PC-9 (cell line): ENCODE measurements around the gene CETN3. TPM values are rescaled to one million over a fixed set of nuclear protein-coding genes. Genes with fewer than 3 reads are reported as not detected.

ENCODE experiments used
- BruUV-seq: library from RNA; stranded (reverse); fragments of 400-500 nt; replicated peaks from 2 replicates; lab custom pipeline; 2021; lab: Mats Ljungman, UMichigan
- CTCF ChIA-PET: fragments of 300-600 bp; sonication (Branson Sonifier 250); formaldehyde crosslinking; loops from one replicate; lab custom pipeline; 2022; ENCODE audit warnings: antibody characterized with exemption; lab: Charles Lee
- POLR2A ChIA-PET: fragments of 300-600 bp; sonication (Branson Sonifier 250); formaldehyde crosslinking; loops from one replicate; lab custom pipeline; 2022; ENCODE audit warnings: antibody characterized with exemption; ENCODE audit not compliant: unreplicated experiment; lab: Charles Lee
- DNase-seq, 2 experiments: peaks; one replicate each; pipeline versions ENCODE4 v3.0.0 to v3.0.0-alpha.2; 2015 to 2022; ENCODE audit warnings: mixed read lengths in 1 of 2
- H2AFZ ChIP-seq: fragments of 200-600 bp; sonication (generic); 2 replicates; pipeline ENCODE4 v1.8.1; 2017; ENCODE audit warnings: antibody characterized with exemption
- H3F3A ChIP-seq: fragments of 200-600 bp; sonication (generic); 2 replicates; pipeline ENCODE4 v1.8.1; 2017; ENCODE audit warnings: antibody characterized with exemption, mild to moderate bottlenecking, low read depth; ENCODE audit not compliant: insufficient read depth
- H3K27ac ChIP-seq: fragments of 200-600 bp; sonication (generic); 2 replicates; pipeline ENCODE4 v1.6.1; 2016; ENCODE audit warnings: mixed run types
- H3K27me3 ChIP-seq: fragments of 200-600 bp; sonication (generic); 2 replicates; pipeline ENCODE4 v1.6.1; 2016; ENCODE audit warnings: low read depth, mixed run types; ENCODE audit not compliant: insufficient read depth
- H3K36me3 ChIP-seq: fragments of 200-600 bp; sonication (generic); 2 replicates; pipeline ENCODE4 v1.6.1; 2016; ENCODE audit warnings: low read depth, mixed run types
- H3K4me1 ChIP-seq: fragments of 200-600 bp; sonication (generic); replicated peaks from 2 replicates; pipeline ENCODE4 v1.6.1; 2016; ENCODE audit warnings: mixed run types; ENCODE audit not compliant: insufficient read depth
- H3K4me2 ChIP-seq: fragments of 200-600 bp; sonication (generic); 2 replicates; pipeline ENCODE4 v1.6.1; 2017; ENCODE audit warnings: mixed run types
- H3K4me3 ChIP-seq: fragments of 200-600 bp; sonication (generic); 2 replicates; pipeline ENCODE4 v1.6.1; 2016; ENCODE audit warnings: mixed run types
- H3K79me2 ChIP-seq: fragments of 200-600 bp; sonication (generic); 2 replicates; pipeline ENCODE4 v1.6.1; 2017; ENCODE audit warnings: low read depth, mixed run types
- H3K9me2 ChIP-seq: fragments of 200-600 bp; sonication (generic); 2 replicates; pipeline ENCODE4 v1.8.1; 2017; ENCODE audit warnings: mild to moderate bottlenecking; ENCODE audit not compliant: insufficient read depth
- H3K9me3 ChIP-seq: fragments of 200-600 bp; sonication (generic); 2 replicates; pipeline ENCODE4 v1.8.1; 2016; ENCODE audit warnings: low read depth; ENCODE audit not compliant: insufficient read depth
- H4K20me1 ChIP-seq: fragments of 200-600 bp; sonication (generic); 2 replicates; pipeline ENCODE4 v1.8.1; 2017; ENCODE audit not compliant: insufficient read depth
- CTCF ChIP-seq: fragments of 200-600 bp; sonication (generic); conservative IDR thresholded peaks from 2 replicates; pipeline ENCODE4 v1.6.1; 2017; ENCODE audit warnings: mixed run types, antibody characterized with exemption, mild to moderate bottlenecking, moderate library complexity
- EZH2 ChIP-seq: fragments of 200-600 bp; sonication (generic); IDR thresholded peaks from 2 replicates; pipeline ENCODE4 v1.8.0; 2017; ENCODE audit warnings: antibody characterized with exemption, low read depth
- intact Hi-C: fragments of 100-400 bp; cut with micrococcal nuclease; formaldehyde crosslinking; loops from one replicate; pipeline ENCODE4 v1.10.0; 2022; ENCODE audit not compliant: unreplicated experiment
- total RNA-seq: library from RNA; stranded (reverse); gene quantifications from 2 replicates; pipeline ENCODE4 v1.2.3, GENCODE V29; 2021

Gene CETN3
- total RNA-seq, 1 experiment from 2014 or later = 35.6 TPM

GRCh38 chr5:90368454-90369246 is 40.9 kb downstream of the CETN3 start:
- H2AFZ ChIP-seq = no peak overlapping the region
- no peak for TF ChIP-seq EZH2
- TF ChIP-seq CTCF = no peak
- H3F3A ChIP-seq = no peaks in the 10 kb centered on the region
- H3K9me2 ChIP-seq = no peaks in the 10 kb centered on the region
- no peaks in the 10 kb centered on the region for H3K9me3 ChIP-seq
- intact Hi-C loops = no loop called here
- no peak overlapping the region for H3K27ac ChIP-seq
- CTCF ChIA-PET = no interaction called here
- H3K4me3 ChIP-seq = no peak overlapping the region
- no peaks in the 10 kb centered on the region for H3K27me3 ChIP-seq
- H3K4me2 ChIP-seq = no peak overlapping the region
- POLR2A ChIA-PET = no interaction called here
- no peaks in the 10 kb centered on the region for H3K79me2 ChIP-seq
- no peaks in the 10 kb centered on the region for H3K4me1 ChIP-seq
- BruUV-seq = no TSS peak
- DNase-seq = no peak
- no peaks in the 10 kb centered on the region for H3K36me3 ChIP-seq
- H4K20me1 ChIP-seq = no peaks in the 10 kb centered on the region

- intact Hi-C loops = no loop called here
- H3K4me2 ChIP-seq = no peak overlapping the region
- no TSS peak for BruUV-seq
- no peaks in the 10 kb centered on the region for H4K20me1 ChIP-seq
- POLR2A ChIA-PET = no interaction called here
- H3K27me3 ChIP-seq = no peaks in the 10 kb centered on the region
- H2AFZ ChIP-seq = no peak overlapping the region
- H3K4me3 ChIP-seq = no peak overlapping the region
- no peaks in the 10 kb centered on the region for H3K9me3 ChIP-seq
- no peaks in the 10 kb centered on the region for H3K79me2 ChIP-seq
- no peaks in the 10 kb centered on the region for H3K36me3 ChIP-seq
- CTCF ChIA-PET = no interaction called here
- no peak overlapping the region for H3K27ac ChIP-seq
- H3K4me1 ChIP-seq = no peaks in the 10 kb centered on the region
- TF ChIP-seq CTCF = no peak
- TF ChIP-seq EZH2 = no peak
- H3F3A ChIP-seq = no peaks in the 10 kb centered on the region
- no peaks in the 10 kb centered on the region for H3K9me2 ChIP-seq
- no peak for DNase-seq
Measured at GRCh38 chr5:90367879-90368278, 41.7 kb downstream of the CETN3 start.

- Histone ChIP-seq H3K9me2 (no peaks in the 10 kb centered on the region; the same call in 1 of the 2 replicates), H3K4me2 (no peak overlapping the region), H3K9me3 (no peaks in the 10 kb centered on the region), H3K27ac (no peak overlapping the region), H3K36me3 (no peaks in the 10 kb centered on the region), H2AFZ (no peak overlapping the region), H4K20me1 (no peaks in the 10 kb centered on the region), H3K79me2 (no peaks in the 10 kb centered on the region), H3K4me1 (no peaks in the 10 kb centered on the region), H3K27me3 (no peaks in the 10 kb centered on the region), H3K4me3 (no peak overlapping the region), H3F3A (no peaks in the 10 kb centered on the region)
- TF ChIP-seq CTCF (no peak), EZH2 (no peak)
- ChIA-PET POLR2A (no interaction called here), CTCF (interaction anchor here (0.6 kb wide), 1 partner anchor 1198 kb away, joined by 4 read pairs; no protein-coding TSS in a partner anchor)
- no TSS peak for BruUV-seq
- intact Hi-C loops = no loop called here
- no peak for DNase-seq
Measured at GRCh38 chr5:90366948-90367347, 42.6 kb downstream of the CETN3 start.
